GM21529 (cell line): ENCODE measurements around the gene NT5DC3.

Source experiments
- ATAC-seq: cut with Tn5 transposase; IDR thresholded peaks from one replicate; pipeline ENCODE4 v1.9.1; 2021; ENCODE audit not compliant: unreplicated experiment

NT5DC3 gene

DNA sequence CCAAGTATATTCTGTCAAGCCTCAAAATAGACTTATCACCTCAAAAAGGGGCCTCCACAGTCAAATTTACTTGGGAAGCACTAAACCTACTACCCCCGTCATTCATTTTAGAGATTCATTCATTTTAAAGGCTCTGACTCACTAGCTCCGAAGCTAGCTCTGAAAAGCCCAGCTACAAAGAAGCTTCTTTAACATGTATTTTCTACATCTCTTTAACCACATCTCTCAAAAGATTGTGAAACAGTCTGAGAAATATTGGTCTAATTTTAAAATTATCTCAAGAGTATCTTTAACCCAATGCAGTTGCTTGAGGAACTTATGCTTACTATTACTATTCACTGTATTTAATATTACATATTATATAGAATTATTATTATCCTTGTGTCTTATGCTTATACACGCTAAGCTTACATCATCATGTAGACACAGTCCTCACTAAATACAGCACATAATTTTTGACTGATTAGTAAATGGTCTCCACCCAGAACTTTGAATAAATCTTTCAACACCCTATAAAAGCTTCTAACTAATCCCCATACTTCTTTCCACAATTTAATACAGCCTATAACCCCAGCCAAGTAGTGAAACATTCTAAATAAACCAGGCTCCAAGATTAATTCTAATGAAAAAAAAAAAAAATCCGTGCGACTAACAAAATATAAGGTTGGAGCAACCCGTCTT lies 7.8 kb downstream of the NT5DC3 start:
- ATAC-seq = no peak

DNA sequence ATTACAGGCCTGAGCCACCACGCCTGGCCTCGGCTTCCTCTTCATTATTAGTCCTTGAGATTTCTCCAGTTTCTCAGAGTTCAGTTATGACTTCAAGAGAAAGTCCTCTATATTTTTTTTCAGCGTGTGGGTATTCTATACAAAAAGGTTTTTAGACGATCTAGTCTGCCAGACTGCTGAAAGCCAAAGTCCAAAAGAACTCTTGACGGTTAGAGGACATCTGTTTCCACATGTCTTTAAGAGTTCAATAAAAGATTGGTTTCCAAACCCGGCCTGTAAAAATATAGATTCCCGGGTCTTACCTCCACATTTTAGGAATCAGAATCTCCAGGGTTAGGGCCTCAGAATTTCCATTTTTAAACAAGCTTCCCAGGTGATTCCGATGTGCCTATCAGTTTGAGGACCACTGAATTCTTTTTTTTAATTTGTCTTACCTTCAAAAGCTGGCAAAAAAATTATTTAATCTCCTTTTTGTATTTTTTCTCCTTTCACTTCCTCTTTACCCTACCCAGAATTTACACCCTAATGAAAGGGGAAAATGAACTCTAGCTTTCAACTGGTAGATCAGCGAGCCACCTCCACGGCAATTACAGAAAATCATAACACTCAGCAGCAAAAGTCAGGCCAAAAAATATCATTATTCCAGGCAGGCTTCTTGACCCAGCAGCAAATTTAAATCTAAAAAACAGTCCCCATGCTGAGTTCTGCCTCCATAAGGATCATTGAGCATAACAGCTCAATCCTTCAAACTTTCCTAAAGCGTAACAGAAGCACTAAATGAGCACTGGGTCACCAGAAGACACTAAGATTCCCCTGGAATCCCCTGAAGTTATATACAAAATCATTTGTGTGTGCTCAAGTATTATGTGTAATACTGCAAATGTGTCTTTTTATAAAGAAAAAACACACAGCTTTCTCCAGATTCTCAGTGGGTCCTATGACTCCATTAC lies 8.7 kb downstream of the NT5DC3 start:
- ATAC-seq = no peak

DNA sequence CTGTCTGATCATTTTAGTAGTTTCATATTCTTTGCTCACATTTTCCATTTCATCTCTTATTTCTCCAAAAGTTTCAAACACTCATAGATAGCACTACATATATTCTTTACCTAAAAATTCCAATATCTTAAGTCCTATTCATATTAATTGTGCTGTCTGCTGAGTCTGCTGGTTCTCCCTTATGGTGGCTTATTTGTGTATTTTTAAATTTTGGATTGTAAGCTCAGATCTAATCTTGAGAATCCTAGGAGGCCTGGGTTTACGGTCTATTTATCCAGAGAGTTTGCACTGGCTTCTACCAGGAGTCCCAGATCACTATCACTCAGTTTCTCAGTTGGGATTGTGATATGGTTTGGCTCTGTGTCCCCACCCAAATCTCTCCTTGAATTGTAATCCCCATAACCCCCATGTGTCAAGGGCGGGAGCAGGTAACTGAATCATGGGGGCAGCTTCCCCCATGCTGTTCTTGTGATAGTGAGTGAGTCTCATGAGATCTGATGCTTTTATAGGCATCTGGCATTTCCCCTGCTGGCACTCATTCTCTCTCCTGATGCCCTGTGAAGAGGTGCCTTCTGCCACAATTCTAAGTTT lies 10.2 kb downstream of the NT5DC3 start:
- no peak for ATAC-seq

DNA sequence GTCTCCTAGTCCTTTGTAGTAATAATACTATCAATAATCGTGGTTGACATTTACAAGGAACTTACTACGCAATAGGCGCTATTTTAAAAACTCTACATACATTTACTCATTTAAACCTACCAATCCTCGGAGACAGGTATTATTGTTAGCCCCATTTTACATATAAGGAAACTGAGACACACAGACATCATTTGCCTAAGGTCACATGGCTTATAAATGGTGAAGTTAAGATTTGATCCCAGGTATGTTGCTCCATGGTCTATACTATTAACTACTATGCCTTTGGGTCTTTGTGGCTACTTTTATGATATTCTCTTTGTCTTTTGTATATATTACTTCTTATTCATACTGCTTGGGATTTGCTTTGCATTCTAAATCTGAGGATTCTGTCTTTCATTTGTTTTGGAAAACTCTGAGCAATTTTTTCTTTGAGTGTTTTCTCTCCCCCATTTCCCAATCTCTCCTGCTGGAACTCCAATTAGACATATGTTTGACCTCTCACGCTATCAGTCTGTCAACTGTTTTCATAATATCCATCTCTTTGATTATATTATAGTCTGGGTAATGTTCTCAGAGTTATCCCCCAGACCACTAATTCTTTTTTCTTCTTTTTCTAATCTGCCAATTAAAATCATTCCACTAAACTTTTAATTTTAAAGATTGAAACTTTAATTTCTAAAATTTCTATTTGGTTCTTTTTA lies 10.9 kb downstream of the NT5DC3 start:
- ATAC-seq = no peak

- no peak for ATAC-seq
Observed at GRCh38 chr12:103829092-103829491, 11.9 kb downstream of the NT5DC3 start.

DNA sequence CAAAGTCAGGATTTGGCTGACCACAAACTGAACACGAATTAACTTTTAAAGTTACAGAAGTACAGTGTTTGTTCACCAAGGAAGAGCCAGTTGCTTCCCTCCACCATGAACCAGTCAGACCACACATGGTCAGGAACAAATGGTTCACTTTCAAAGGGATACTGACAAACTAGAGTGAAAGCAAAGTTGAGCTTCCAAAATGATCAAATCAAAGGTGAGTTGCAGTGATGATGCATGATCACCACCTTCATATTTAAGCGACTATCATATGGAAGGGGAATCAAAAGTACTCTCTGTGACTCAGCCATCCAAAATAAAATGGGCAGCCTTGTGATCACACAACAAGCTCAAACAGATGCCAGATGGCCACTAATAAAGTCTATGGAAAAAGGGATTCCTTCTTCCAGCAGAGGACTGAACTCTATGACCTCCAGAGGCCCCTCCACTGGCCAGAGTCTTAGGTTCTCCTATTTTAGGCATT lies 13.1 kb downstream of the NT5DC3 start:
- no peak for ATAC-seq

- ATAC-seq = no peak
Observed at GRCh38 chr12:103824845-103825244, 16.2 kb downstream of the NT5DC3 start.

DNA sequence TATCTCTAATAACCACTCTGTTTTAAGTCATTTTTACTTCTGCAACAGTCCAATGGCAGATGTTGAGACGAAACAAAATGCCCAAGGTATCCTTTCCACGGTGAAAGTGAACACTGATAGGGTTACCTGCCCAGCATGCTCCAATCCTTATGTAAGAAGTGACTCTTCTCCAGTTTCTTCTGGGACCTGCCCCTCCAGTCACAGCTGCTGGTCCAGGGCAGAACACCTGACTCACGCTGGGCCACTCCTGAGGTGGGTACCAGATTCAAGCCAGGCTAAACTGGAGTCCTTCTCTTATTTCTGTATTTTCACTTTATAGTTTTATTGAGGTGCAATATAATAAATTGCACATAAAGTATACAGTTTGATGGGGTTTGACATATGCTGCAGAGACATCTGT lies 16.7 kb downstream of the NT5DC3 start:
- no peak for ATAC-seq

- ATAC-seq = no peak
Observed at GRCh38 chr12:103823871-103824270, 17.2 kb downstream of the NT5DC3 start.

- no peak for ATAC-seq
Observed at GRCh38 chr12:103821773-103822172, 19.3 kb downstream of the NT5DC3 start.

GRCh38 chr12:103820881-103821489 lies 20.0 kb downstream of the NT5DC3 start:
- no peak for ATAC-seq

- no peak for ATAC-seq
Observed at GRCh38 chr12:103820361-103820760, 20.7 kb downstream of the NT5DC3 start.

- ATAC-seq = no peak
Observed at GRCh38 chr12:103819892-103820291, 21.1 kb downstream of the NT5DC3 start.

- no peak for ATAC-seq
Observed at GRCh38 chr12:103819312-103819711, 21.7 kb downstream of the NT5DC3 start.

DNA sequence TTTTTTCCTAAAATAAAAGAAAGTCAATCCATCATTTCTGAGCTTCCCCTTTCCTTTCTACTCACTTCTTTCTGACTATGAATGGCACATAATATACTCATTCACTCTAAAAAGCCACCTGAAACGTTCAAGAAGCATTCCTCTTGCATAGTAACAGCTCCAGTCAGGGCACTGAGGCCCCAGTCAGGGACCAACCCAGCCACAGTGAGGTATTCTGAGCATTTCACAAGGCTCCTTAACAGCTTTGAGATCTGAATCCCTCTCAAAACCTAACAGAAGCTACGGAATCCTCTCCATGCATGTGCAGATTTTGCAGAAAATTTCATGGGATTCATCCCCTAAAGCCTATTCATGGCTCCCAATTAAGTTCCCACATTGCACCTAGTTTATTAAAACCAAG lies 23.2 kb downstream of the NT5DC3 start:
- no peak for ATAC-seq

DNA sequence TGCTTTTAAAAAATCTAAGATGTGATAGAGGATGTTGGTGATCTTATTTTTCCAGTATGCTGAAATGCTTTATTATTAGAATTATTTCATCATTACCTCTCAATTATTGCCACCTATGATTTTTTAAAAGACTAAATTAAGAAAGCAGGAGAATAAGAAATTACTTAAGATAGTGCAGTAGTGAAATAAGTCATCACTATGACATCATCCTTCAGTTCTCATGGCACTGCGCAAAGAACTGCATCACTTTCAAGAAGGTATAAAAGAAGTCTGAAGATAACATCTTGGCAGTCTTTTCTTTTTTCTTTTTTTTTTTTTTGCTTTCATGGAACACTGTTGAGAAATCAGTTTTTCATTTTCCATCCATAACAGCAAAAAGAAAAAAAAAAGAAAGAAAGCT lies 24.4 kb downstream of the NT5DC3 start:
- no peak for ATAC-seq

- ATAC-seq = no peak
Observed at GRCh38 chr12:103814436-103814835, 26.6 kb downstream of the NT5DC3 start.

GRCh38 chr12:103813949-103814348 lies 27.1 kb downstream of the NT5DC3 start:
- ATAC-seq = no peak

DNA sequence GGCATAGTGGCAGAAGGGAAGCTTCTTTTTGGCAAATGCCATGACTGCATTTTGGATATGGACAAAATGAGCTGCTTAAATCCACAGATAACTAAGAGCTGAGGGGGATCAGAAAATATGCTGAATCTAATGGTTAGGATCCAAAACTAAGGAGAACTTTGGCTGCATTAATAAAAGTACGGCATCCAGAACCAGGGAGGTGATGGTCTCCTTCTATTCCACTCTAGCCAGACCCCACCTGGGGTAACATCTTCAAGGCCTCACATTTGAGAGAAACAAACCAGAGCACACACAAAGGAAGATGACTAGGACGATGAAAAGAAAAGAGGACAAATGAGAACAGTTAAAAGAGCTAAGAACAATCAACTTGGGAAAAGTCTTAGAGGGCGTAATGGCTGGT lies 27.6 kb downstream of the NT5DC3 start:
- no peak for ATAC-seq

DNA sequence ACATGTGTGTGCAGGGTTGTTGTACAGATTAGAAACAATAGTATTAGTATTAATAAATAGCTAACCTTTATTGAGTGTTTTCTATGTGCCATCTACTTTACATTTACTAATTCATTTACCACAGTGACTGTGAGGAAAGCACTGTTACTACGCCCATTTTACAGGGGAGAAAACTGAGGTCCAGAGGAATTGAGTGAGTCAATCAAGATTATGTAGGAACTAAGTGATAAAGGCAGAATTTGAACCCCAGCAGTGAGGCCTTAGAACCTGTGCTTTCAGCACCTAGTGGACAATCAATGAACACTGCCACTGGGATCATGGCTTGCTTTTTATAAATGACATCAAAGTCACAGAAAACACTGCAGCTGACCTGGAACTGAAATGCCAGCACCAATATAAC lies 28.2 kb downstream of the NT5DC3 start:
- ATAC-seq = no peak

- no peak for ATAC-seq
Observed at GRCh38 chr12:103811791-103812190, 29.2 kb downstream of the NT5DC3 start.
